H9 (cell line): ENCODE data around the gene FGF11. TPM values are rescaled to one million over a fixed set of nuclear protein-coding genes. Genes with fewer than 3 reads are reported as not detected.

Experiments used
- DNase-seq: peaks from one replicate; pipeline ENCODE4 v3.0.0-alpha.2; 2017
- H2AFZ ChIP-seq: one replicate; pipeline ENCODE4 v1.6.1; 2013; ENCODE audit warnings: mild to moderate bottlenecking, low read length, control low read depth, moderate library complexity
- H2AK5ac ChIP-seq: 2 replicates; pipeline ENCODE4 v1.6.1; 2013; ENCODE audit warnings: low read length, control low read depth, mixed read lengths; ENCODE audit not compliant: insufficient read length
- H2BK120ac ChIP-seq: one replicate; pipeline ENCODE4 v1.6.1; 2013; ENCODE audit warnings: low read depth, mild to moderate bottlenecking, low read length, control low read depth, inconsistent platforms; ENCODE audit not compliant: poor library complexity, severe bottlenecking
- H2BK12ac ChIP-seq: 2 replicates; pipeline ENCODE4 v1.6.1; 2013; ENCODE audit warnings: low read length, control low read depth, mixed read lengths, low read depth; ENCODE audit not compliant: insufficient read length
- H2BK15ac ChIP-seq: 2 replicates; pipeline ENCODE4 v1.6.1; 2013; ENCODE audit warnings: low read depth, low read length, control low read depth
- H2BK20ac ChIP-seq: one replicate; pipeline ENCODE4 v1.6.1; 2013; ENCODE audit warnings: low read depth, mild to moderate bottlenecking, low read length, control low read depth, inconsistent platforms; ENCODE audit not compliant: poor library complexity, severe bottlenecking
- H2BK5ac ChIP-seq: 2 replicates; pipeline ENCODE4 v1.6.1; 2013; ENCODE audit warnings: low read length, control low read depth, mixed read lengths; ENCODE audit not compliant: insufficient read length
- H3K14ac ChIP-seq: 2 replicates; pipeline ENCODE4 v1.6.1; 2013; ENCODE audit warnings: low read length, control low read depth; ENCODE audit not compliant: insufficient read depth
- H3K18ac ChIP-seq: 2 replicates; pipeline ENCODE4 v1.6.1; 2013; ENCODE audit warnings: low read depth, mild to moderate bottlenecking, mixed read lengths, low read length, control low read depth; ENCODE audit not compliant: insufficient read length
- H3K23ac ChIP-seq: 2 replicates; pipeline ENCODE4 v1.6.1; 2013; ENCODE audit warnings: low read length, control low read depth, mixed read lengths, low read depth; ENCODE audit not compliant: insufficient read length
- H3K23me2 ChIP-seq: 2 replicates; pipeline ENCODE4 v1.6.1; 2013; ENCODE audit warnings: low read depth, mild to moderate bottlenecking, mixed read lengths, low read length, control low read depth; ENCODE audit not compliant: insufficient read length, poor library complexity, severe bottlenecking
- H3K27ac ChIP-seq: 2 replicates; pipeline ENCODE4 v1.5.1; 2013; ENCODE audit warnings: low read length, control low read depth, mixed read lengths, low read depth; ENCODE audit not compliant: insufficient read length
- H3K27me3 ChIP-seq: 2 replicates; pipeline ENCODE4 v1.6.1; 2013; ENCODE audit warnings: low read length, control low read depth, inconsistent platforms; ENCODE audit not compliant: insufficient read depth
- H3K4ac ChIP-seq: 2 replicates; pipeline ENCODE4 v1.6.1; 2013; ENCODE audit warnings: low read depth, mild to moderate bottlenecking, control low read depth, inconsistent platforms, low read length, moderate library complexity
- H3K4me1 ChIP-seq: 2 replicates; pipeline ENCODE4 v1.6.1; 2013; ENCODE audit warnings: low read length, control low read depth, inconsistent platforms; ENCODE audit not compliant: insufficient read depth
- H3K4me2 ChIP-seq: 2 replicates; pipeline ENCODE4 v1.6.1; 2013; ENCODE audit warnings: low read length, control low read depth, mixed read lengths; ENCODE audit not compliant: insufficient read length, insufficient read depth
- H3K56ac ChIP-seq: 2 replicates; pipeline ENCODE4 v1.6.1; 2013; ENCODE audit warnings: low read depth, mild to moderate bottlenecking, mixed read lengths, low read length, control low read depth; ENCODE audit not compliant: insufficient read length
- H3K79me1 ChIP-seq: 2 replicates; pipeline ENCODE4 v1.6.1; 2013; ENCODE audit warnings: low read depth, mild to moderate bottlenecking, moderate library complexity, low read length, control low read depth, inconsistent platforms; ENCODE audit not compliant: insufficient read depth, poor library complexity, severe bottlenecking
- H3K79me2 ChIP-seq: 2 replicates; pipeline ENCODE4 v1.6.1; 2013; ENCODE audit warnings: low read length, control low read depth, inconsistent platforms; ENCODE audit not compliant: insufficient read depth
- H3K9ac ChIP-seq: 2 replicates; pipeline ENCODE4 v1.6.1; 2013; ENCODE audit warnings: low read length, control low read depth, mixed read lengths; ENCODE audit not compliant: insufficient read length; ENCODE audit errors: extremely low read depth
- H3K9me3 ChIP-seq: one replicate; pipeline ENCODE4 v1.6.1; 2013; ENCODE audit warnings: low read depth, low read length, inconsistent platforms; ENCODE audit not compliant: control insufficient read depth
- H3T11ph ChIP-seq: one replicate; pipeline ENCODE4 v1.6.1; 2013; ENCODE audit warnings: mild to moderate bottlenecking, low read length, control low read depth, inconsistent platforms
- H4K20me1 ChIP-seq: one replicate; pipeline ENCODE4 v1.6.1; 2013; ENCODE audit not compliant: control insufficient read depth, insufficient read length, insufficient read depth
- H4K5ac ChIP-seq: 2 replicates; pipeline ENCODE4 v1.6.1; 2013; ENCODE audit warnings: low read depth, mild to moderate bottlenecking, mixed read lengths, low read length, control low read depth; ENCODE audit not compliant: insufficient read length
- H4K8ac ChIP-seq: replicated peaks from 2 replicates; pipeline ENCODE4 v1.6.1; 2013; ENCODE audit warnings: low read length, control low read depth, mixed read lengths, low read depth; ENCODE audit not compliant: insufficient read length
- H4K91ac ChIP-seq: 2 replicates; pipeline ENCODE4 v1.6.1; 2013; ENCODE audit warnings: low read depth, mild to moderate bottlenecking, moderate library complexity, mixed read lengths, low read length, control low read depth; ENCODE audit not compliant: insufficient read length
- H3K27ac Mint-ChIP-seq, 3 experiments: 2 replicates in 2 of 3; 3 replicates in 1 of 3; pipeline ENCODE4 v1.8.0; 2020 to 2021; ENCODE audit warnings: mixed read lengths in 3 of 3, mild to moderate bottlenecking in 1 of 3, moderate library complexity in 1 of 3
- H3K27me3 Mint-ChIP-seq: 2 replicates; pipeline ENCODE4 v1.8.0; 2021; ENCODE audit warnings: low read depth, mild to moderate bottlenecking, moderate library complexity, mixed read lengths
- H3K36me3 Mint-ChIP-seq, 3 experiments: 2 replicates in 2 of 3; 3 replicates in 1 of 3; pipeline ENCODE4 v1.8.0; 2020 to 2021; ENCODE audit warnings: low read depth in 3 of 3, mixed read lengths in 3 of 3; ENCODE audit not compliant: insufficient read depth in 1 of 3
- H3K4me1 Mint-ChIP-seq, 2 experiments: 2 replicates each; pipeline ENCODE4 v1.8.0; 2020; ENCODE audit warnings: mixed read lengths in 2 of 2
- H3K4me3 Mint-ChIP-seq, 2 experiments: 2 replicates in 1 of 2; 3 replicates in 1 of 2; pipeline ENCODE4 v1.8.0; 2020 to 2021; ENCODE audit warnings: mild to moderate bottlenecking in 2 of 2, mixed read lengths in 2 of 2, moderate library complexity in 1 of 2
- H3K9me3 Mint-ChIP-seq, 2 experiments: 2 replicates in 1 of 2; 3 replicates in 1 of 2; pipeline ENCODE4 v1.8.0; 2020; ENCODE audit warnings: mild to moderate bottlenecking in 2 of 2, mixed read lengths in 2 of 2, moderate library complexity in 1 of 2
- WGBS: extraction: QIAGEN DNeasy Blood & Tissue Kit; methylation state at CpG from one replicate; pipeline ENCODE4 v1.1.7; 2013; ENCODE audit warnings: missing lambda C conversion rate, low lambda C conversion rate, mixed read lengths; ENCODE audit not compliant: insufficient read length; ENCODE audit errors: extremely low coverage; 5-methylcytosine and 5-hydroxymethylcytosine counted together
- total RNA-seq: library from RNA; stranded (reverse); gene quantifications from 2 replicates; pipeline ENCODE4 v1.2.1, GENCODE V29; 2021
- TF ChIP-seq, protein P1 (sequence below): fragments of 200-600 bp; sonication (generic); conservative IDR thresholded peaks from 3 replicates; pipeline ENCODE4 v1.8.0; 2021; ENCODE audit warnings: antibody characterized with exemption, mild to moderate bottlenecking

FGF11 gene
- total RNA-seq, 1 experiment from 2014 or later = 15.2 TPM

DNA sequence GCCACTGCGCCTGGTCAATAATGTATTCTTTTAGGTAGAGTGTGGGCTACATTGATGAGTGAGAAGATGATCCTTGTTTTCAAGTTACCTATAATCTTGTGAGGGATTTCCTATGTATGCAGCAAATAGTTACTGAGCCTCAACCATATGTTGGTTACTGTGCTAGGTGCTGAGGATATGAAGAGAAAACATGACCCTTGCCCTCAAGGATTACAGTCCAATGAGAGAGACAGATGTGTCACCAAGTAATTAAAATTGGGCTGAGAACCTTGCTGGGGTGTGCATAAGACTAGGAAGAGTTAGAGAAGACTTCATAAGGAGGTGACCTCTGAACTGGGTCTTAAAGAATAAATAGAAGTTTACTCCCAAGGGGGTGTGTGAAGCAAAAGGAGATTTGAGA is 52.3 kb downstream of the FGF11 start:
- no peak overlapping the region for H4K5ac ChIP-seq
- Mint-ChIP-seq H3K4me3 (no peak overlapping the region; a peak in 1 of 5 replicates), H3K27me3 (no peaks in the 10 kb centered on the region), H3K9me3 (no peaks in the 10 kb centered on the region), H3K36me3 (peaks cover 40 to 72% (median 51%) of the 10 kb centered on the region in 3 experiments), H3K4me1 (peaks cover 22 to 23% of the 10 kb centered on the region in 2 experiments), H3K27ac (peak overlapping the region in 1 of 3 experiments; percentile 24; a peak in 2 of 7 replicates)
- no peak overlapping the region for H3K27ac ChIP-seq
- peaks cover 2% of the 10 kb centered on the region for H4K20me1 ChIP-seq
- no peak overlapping the region for H2BK12ac ChIP-seq
- TF ChIP-seq, protein P1, sequence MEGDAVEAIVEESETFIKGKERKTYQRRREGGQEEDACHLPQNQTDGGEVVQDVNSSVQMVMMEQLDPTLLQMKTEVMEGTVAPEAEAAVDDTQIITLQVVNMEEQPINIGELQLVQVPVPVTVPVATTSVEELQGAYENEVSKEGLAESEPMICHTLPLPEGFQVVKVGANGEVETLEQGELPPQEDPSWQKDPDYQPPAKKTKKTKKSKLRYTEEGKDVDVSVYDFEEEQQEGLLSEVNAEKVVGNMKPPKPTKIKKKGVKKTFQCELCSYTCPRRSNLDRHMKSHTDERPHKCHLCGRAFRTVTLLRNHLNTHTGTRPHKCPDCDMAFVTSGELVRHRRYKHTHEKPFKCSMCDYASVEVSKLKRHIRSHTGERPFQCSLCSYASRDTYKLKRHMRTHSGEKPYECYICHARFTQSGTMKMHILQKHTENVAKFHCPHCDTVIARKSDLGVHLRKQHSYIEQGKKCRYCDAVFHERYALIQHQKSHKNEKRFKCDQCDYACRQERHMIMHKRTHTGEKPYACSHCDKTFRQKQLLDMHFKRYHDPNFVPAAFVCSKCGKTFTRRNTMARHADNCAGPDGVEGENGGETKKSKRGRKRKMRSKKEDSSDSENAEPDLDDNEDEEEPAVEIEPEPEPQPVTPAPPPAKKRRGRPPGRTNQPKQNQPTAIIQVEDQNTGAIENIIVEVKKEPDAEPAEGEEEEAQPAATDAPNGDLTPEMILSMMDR = no peak
- H3K79me1 ChIP-seq = peaks cover 10% of the 10 kb centered on the region
- H3K14ac ChIP-seq = no peak overlapping the region
- no CpG with 5 or more reads among the region's 1 CpG for WGBS
- H3K4ac ChIP-seq = no peak overlapping the region
- H3K4me1 ChIP-seq = no peaks in the 10 kb centered on the region; the same call in 1 of the 2 replicates
- no peak overlapping the region for H2BK5ac ChIP-seq
- no peak overlapping the region for H3K9ac ChIP-seq
- H2BK120ac ChIP-seq = no peak overlapping the region
- no peak overlapping the region for H2BK15ac ChIP-seq
- H3K9me3 ChIP-seq = no peaks in the 10 kb centered on the region
- H3K23ac ChIP-seq = no peak overlapping the region
- no peak for DNase-seq
- no peaks in the 10 kb centered on the region for H3K27me3 ChIP-seq
- H4K91ac ChIP-seq = no peak overlapping the region
- H3K79me2 ChIP-seq = peaks cover 60% of the 10 kb centered on the region
- no peak overlapping the region for H3K56ac ChIP-seq
- no peak overlapping the region for H3T11ph ChIP-seq
- no peak overlapping the region for H3K18ac ChIP-seq
- no peak overlapping the region for H2AFZ ChIP-seq
- no peaks in the 10 kb centered on the region for H3K23me2 ChIP-seq
- H4K8ac ChIP-seq = no peak overlapping the region
- no peak overlapping the region for H2AK5ac ChIP-seq
- no peak overlapping the region for H2BK20ac ChIP-seq
- no peak overlapping the region for H3K4me2 ChIP-seq
